IMR-90 (cell line): ENCODE data around the gene GLS2. TPM values are rescaled to one million over a fixed set of nuclear protein-coding genes. Genes with fewer than 3 reads are reported as not detected.
A peak's percentile ranks its signal among the peaks of the same experiment; 100 is the strongest.

ENCODE experiments used
- ATAC-seq: fragments of 200-7000 bp; cut with Tn5 transposase; 2 replicates; pipeline ENCODE4 v1.9.1; 2020; ENCODE audit warnings: low read depth, mild to moderate bottlenecking, moderate library complexity
- BruUV-seq: library from RNA; stranded (reverse); fragments of 400-500 nt; replicated peaks from 2 replicates; lab custom pipeline; 2021; lab: Mats Ljungman, UMichigan
- CTCF ChIA-PET: fragments of 300-600 bp; formaldehyde crosslinking; extraction: SDS; loops from one replicate; lab custom pipeline; 2021; ENCODE audit warnings: antibody characterized with exemption; lab: Yijun Ruan, JAX
- POLR2A ChIA-PET: fragments of 300-600 bp; sonication (Branson Sonifier 250); formaldehyde crosslinking; loops from one replicate; lab custom pipeline; 2022; ENCODE audit warnings: antibody characterized with exemption; ENCODE audit not compliant: unreplicated experiment; lab: Charles Lee
- DNase-seq: peaks from one replicate; pipeline ENCODE4 v3.0.0; 2013
- H2AFZ ChIP-seq: replicated peaks from 2 replicates; pipeline ENCODE3; 2013; ENCODE audit warnings: low read length, mild to moderate bottlenecking; ENCODE audit not compliant: poor library complexity
- H2AK5ac ChIP-seq: 2 replicates; pipeline ENCODE4 v1.6.1; 2013; ENCODE audit warnings: low read depth, low read length, inconsistent platforms
- H2AK9ac ChIP-seq: replicated peaks from 2 replicates; pipeline ENCODE3; 2013; ENCODE audit warnings: mild to moderate bottlenecking, low read depth, low read length, moderate library complexity; ENCODE audit not compliant: poor library complexity
- H2BK120ac ChIP-seq: 2 replicates; pipeline ENCODE4 v1.6.1; 2013; ENCODE audit warnings: low read depth, low read length, inconsistent platforms
- H2BK15ac ChIP-seq: 3 replicates; pipeline ENCODE4 v1.6.1; 2013; ENCODE audit warnings: low read depth, low read length, inconsistent platforms
- H2BK20ac ChIP-seq: 2 replicates; pipeline ENCODE4 v1.6.1; 2013; ENCODE audit warnings: low read depth, mild to moderate bottlenecking, inconsistent platforms, low read length, moderate library complexity
- H2BK5ac ChIP-seq: 2 replicates; pipeline ENCODE4 v1.6.1; 2013; ENCODE audit warnings: mild to moderate bottlenecking, low read depth, low read length, inconsistent platforms; ENCODE audit not compliant: poor library complexity, severe bottlenecking
- H3K14ac ChIP-seq: replicated peaks from 2 replicates; pipeline ENCODE4 v1.6.1; 2013; ENCODE audit warnings: low read depth, low read length, inconsistent platforms
- H3K18ac ChIP-seq: 2 replicates; pipeline ENCODE4 v1.6.1; 2013; ENCODE audit warnings: low read depth, low read length, control low read depth
- H3K23ac ChIP-seq: 2 replicates; pipeline ENCODE4 v1.6.1; 2013; ENCODE audit warnings: low read depth, low read length, inconsistent platforms
- H3K27ac ChIP-seq: 2 replicates; pipeline ENCODE4 v1.5.1; 2013; ENCODE audit warnings: mild to moderate bottlenecking, control low read depth, low read length; ENCODE audit not compliant: insufficient read depth
- H3K27me3 ChIP-seq: 2 replicates; pipeline ENCODE4 v1.6.1; 2013; ENCODE audit warnings: low read length; ENCODE audit not compliant: control insufficient read depth, insufficient read depth
- H3K36me3 ChIP-seq: 2 replicates; pipeline ENCODE4 v1.6.1; 2013; ENCODE audit warnings: low read length, mixed read lengths; ENCODE audit not compliant: control insufficient read depth, insufficient read depth
- H3K4ac ChIP-seq: 2 replicates; pipeline ENCODE4 v1.6.1; 2013; ENCODE audit warnings: low read depth, low read length, inconsistent platforms
- H3K4me1 ChIP-seq: 2 replicates; pipeline ENCODE4 v1.6.1; 2013; ENCODE audit warnings: low read length, mixed read lengths; ENCODE audit not compliant: control insufficient read depth, insufficient read depth
- H3K4me2 ChIP-seq: 2 replicates; pipeline ENCODE4 v1.6.1; 2013; ENCODE audit warnings: low read depth, mild to moderate bottlenecking, control low read depth, low read length, moderate library complexity
- H3K4me3 ChIP-seq: 2 replicates; pipeline ENCODE4 v1.5.1; 2013; ENCODE audit warnings: low read depth, mild to moderate bottlenecking, control low read depth, low read length, moderate library complexity; ENCODE audit not compliant: insufficient read depth
- H3K56ac ChIP-seq: 2 replicates; pipeline ENCODE4 v1.6.1; 2013; ENCODE audit warnings: low read length, inconsistent platforms; ENCODE audit not compliant: insufficient read depth; ENCODE audit errors: extremely low read depth
- H3K79me1 ChIP-seq, 2 experiments: 2 replicates each; pipeline ENCODE4 v1.6.1; 2013; ENCODE audit warnings: low read length in 2 of 2, inconsistent platforms in 1 of 2, low read depth in 1 of 2
- H3K9ac ChIP-seq: 2 replicates; pipeline ENCODE4 v1.6.1; 2013; ENCODE audit warnings: low read depth, low read length, control low read depth
- H3K9me1 ChIP-seq: 2 replicates; pipeline ENCODE4 v1.6.1; 2013; ENCODE audit warnings: low read length, inconsistent platforms; ENCODE audit not compliant: insufficient read depth
- H3K9me3 ChIP-seq: 2 replicates; pipeline ENCODE4 v1.6.1; 2013; ENCODE audit warnings: low read length; ENCODE audit not compliant: control insufficient read depth, insufficient read depth
- H4K20me1 ChIP-seq: 2 replicates; pipeline ENCODE4 v1.6.1; 2013; ENCODE audit warnings: low read length, inconsistent platforms; ENCODE audit not compliant: insufficient read depth
- H4K5ac ChIP-seq: 2 replicates; pipeline ENCODE4 v1.6.1; 2013; ENCODE audit warnings: mild to moderate bottlenecking, low read depth, low read length, control low read depth
- H4K8ac ChIP-seq, 2 experiments: 2 replicates each; pipeline ENCODE4 v1.6.1; 2013; ENCODE audit warnings: low read depth in 2 of 2, low read length in 2 of 2, control low read depth in 1 of 2, inconsistent platforms in 1 of 2
- H4K91ac ChIP-seq: 2 replicates; pipeline ENCODE4 v1.6.1; 2013; ENCODE audit warnings: low read depth, low read length, inconsistent platforms; ENCODE audit not compliant: insufficient read depth
- CEBPB ChIP-seq: IDR thresholded peaks from 2 replicates; pipeline ENCODE4 v1.6.1; 2012; ENCODE audit warnings: low read depth, low read length, improper control_type of control experiment
- CHD1 ChIP-seq: IDR thresholded peaks from 2 replicates; pipeline ENCODE4 v1.6.1; 2012; ENCODE audit warnings: low read depth, low read length, improper control_type of control experiment
- MAZ ChIP-seq: IDR thresholded peaks from 2 replicates; pipeline ENCODE4 v1.6.1; 2012; ENCODE audit warnings: low read depth, mild to moderate bottlenecking, low read length, improper control_type of control experiment, moderate library complexity, borderline replicate concordance
- MXI1 ChIP-seq: IDR thresholded peaks from 2 replicates; pipeline ENCODE4 v1.6.1; 2012; ENCODE audit warnings: low read depth, mild to moderate bottlenecking, low read length, moderate library complexity, borderline replicate concordance
- NFE2L2 ChIP-seq: fragments of 150-350 bp; IDR thresholded peaks from 2 replicates; pipeline ENCODE4 v1.6.1; 2016; ENCODE audit warnings: low read depth, mild to moderate bottlenecking, low read length
- SMC3 ChIP-seq: fragments of 150-350 bp; IDR thresholded peaks from 2 replicates; pipeline ENCODE4 v1.6.1; 2016; ENCODE audit warnings: low read depth, mild to moderate bottlenecking, antibody characterized with exemption, low read length, moderate library complexity
- WGBS, 2 experiments: methylation state at CpG; one replicate each; pipeline versions ENCODE4 v1.1.5 to v1.1.7; 2013; ENCODE audit warnings: missing lambda C conversion rate in 2 of 2; ENCODE audit not compliant: insufficient read length in 1 of 2; ENCODE audit errors: extremely low coverage in 2 of 2; 5-methylcytosine and 5-hydroxymethylcytosine counted together
- dilution Hi-C: fragments of 300-500 bp; cut with HindIII; formaldehyde crosslinking; loops from one replicate; pipeline ENCODE4 v1.14.3; 2018; ENCODE audit warnings: low sequenced_read_pairs; ENCODE audit not compliant: unreplicated experiment
- in situ Hi-C: fragments of 300-500 bp; cut with MboI; formaldehyde crosslinking; loops from 3 replicates; pipeline ENCODE4 v1.14.3; 2019; ENCODE audit warnings: low sequenced_read_pairs, inconsistent platforms, mixed read lengths
- intact Hi-C: fragments of 100-400 bp; cut with micrococcal nuclease; formaldehyde crosslinking; loops from 2 replicates; pipeline ENCODE4 v1.10.0; 2022
- polyA plus RNA-seq, 3 experiments: library from polyadenylated mRNA; depleted of rRNA; stranded (reverse); fragments of >200 nt; gene quantifications; 2 replicates each; pipeline ENCODE4 v1.2.3, GENCODE V29; 2012; ENCODE audit warnings: low replicate concordance in 1 of 3
- total RNA-seq: library from RNA; depleted of rRNA; stranded (reverse); fragments of >200 nt; gene quantifications from 2 replicates; pipeline ENCODE4 v1.2.3, GENCODE V29; 2012
- TF ChIP-seq, protein P1 (sequence below): fragments of 150-350 bp; IDR thresholded peaks from 2 replicates; pipeline ENCODE4 v1.6.1; 2016; ENCODE audit warnings: low read depth, mild to moderate bottlenecking, low read length, moderate library complexity, borderline replicate concordance
- TF ChIP-seq, protein P2 (sequence below): conservative IDR thresholded peaks from 2 replicates; pipeline ENCODE4 v1.5.1; 2012; ENCODE audit warnings: mild to moderate bottlenecking, low read depth, low read length, improper control_type of control experiment

GLS2 gene
- total and polyA plus RNA-seq, 2 of the 4 experiments (the other 2 are of a cell fraction) = 0.21 to 0.36 TPM

DNA sequence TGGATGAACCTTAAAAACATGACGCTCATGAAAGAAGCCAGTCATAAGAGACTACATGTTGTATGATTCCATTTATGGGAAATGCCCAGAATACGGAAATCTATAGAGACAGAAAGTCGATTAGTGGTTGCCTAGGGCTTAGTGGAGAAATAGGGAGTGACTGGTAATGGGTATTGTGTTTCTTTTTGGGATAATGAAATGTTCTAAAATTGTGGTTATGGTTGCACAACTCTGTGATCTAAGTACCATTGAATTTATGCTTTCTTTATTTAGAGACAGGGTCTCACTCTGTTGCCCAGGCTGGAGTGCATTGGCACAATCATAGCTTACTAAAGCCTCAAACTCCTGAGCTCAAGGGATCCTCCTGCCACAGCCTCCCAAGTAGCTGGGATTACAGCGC, 41.7 kb upstream of the GLS2 start:
- Histone ChIP-seq H3K9me1 (peaks cover 13% of the 10 kb centered on the region), H3K27ac (peak overlapping the region; percentile 11; the same call in 1 of the 2 replicates)
- 92% methylated on average over 3 of the region's 4 CpGs; no CpG with 5 or more reads in 1 of the 2 experiments for WGBS, 2 experiments

More for the DNA sequence above, 41.7 kb upstream of the GLS2 start:
- BruUV-seq = no TSS peak
- dilution Hi-C loops (no loop called here), intact Hi-C loops (no loop called here), in situ Hi-C loops (no loop called here)
- Histone ChIP-seq H2AK9ac (no peak overlapping the region), H2BK120ac (peak overlapping the region; percentile 4; the same call in 1 of the 2 replicates), H3K27me3 (no peaks in the 10 kb centered on the region), H3K23ac (peak overlapping the region; percentile 23; the same call in 1 of the 2 replicates), H4K5ac (peak overlapping the region; percentile 32; the same call in 1 of the 2 replicates), H2BK15ac (0 out of 3 replicates have a peak overlapping the region, but pooled peaks have one; percentile 51), H3K9ac (no peak overlapping the region), H3K4me3 (no peak overlapping the region), H3K9me3 (no peaks in the 10 kb centered on the region), H3K56ac (no peak overlapping the region), H3K14ac (0 out of 2 replicates have a peak overlapping the region, but pooled peaks have one; percentile 20), H2BK20ac (no peak overlapping the region), H3K4me1 (peaks cover 15% of the 10 kb centered on the region), H3K79me1 (peaks cover 0 to 42% of the 10 kb centered on the region in 2 experiments; a peak in 2 of 4 replicates), H2BK5ac (peak overlapping the region; percentile 28), H4K20me1 (peaks cover 23% of the 10 kb centered on the region), H3K18ac (no peak overlapping the region; the same call in 1 of the 2 replicates), H2AFZ (no peak overlapping the region), H3K36me3 (peaks cover 9% of the 10 kb centered on the region), H3K4me2 (no peak overlapping the region), H4K8ac (peak overlapping the region in 1 of 2 experiments; percentile 27; a peak in 2 of 4 replicates), H2AK5ac (peak overlapping the region; percentile 48; the same call in 1 of the 2 replicates), H3K4ac (peak overlapping the region; percentile 19), H4K91ac (no peak overlapping the region)
- no peak for ATAC-seq
- no peak for DNase-seq
- ChIA-PET POLR2A (no interaction called here), CTCF (no interaction called here)
- TF ChIP-seq NFE2L2 (no peak), CHD1 (no peak), MAZ (no peak), CEBPB (0 out of 2 replicates have a peak, but pooled peaks have one; percentile 34), SMC3 (no peak), MXI1 (no peak)
- TF ChIP-seq, protein P1, sequence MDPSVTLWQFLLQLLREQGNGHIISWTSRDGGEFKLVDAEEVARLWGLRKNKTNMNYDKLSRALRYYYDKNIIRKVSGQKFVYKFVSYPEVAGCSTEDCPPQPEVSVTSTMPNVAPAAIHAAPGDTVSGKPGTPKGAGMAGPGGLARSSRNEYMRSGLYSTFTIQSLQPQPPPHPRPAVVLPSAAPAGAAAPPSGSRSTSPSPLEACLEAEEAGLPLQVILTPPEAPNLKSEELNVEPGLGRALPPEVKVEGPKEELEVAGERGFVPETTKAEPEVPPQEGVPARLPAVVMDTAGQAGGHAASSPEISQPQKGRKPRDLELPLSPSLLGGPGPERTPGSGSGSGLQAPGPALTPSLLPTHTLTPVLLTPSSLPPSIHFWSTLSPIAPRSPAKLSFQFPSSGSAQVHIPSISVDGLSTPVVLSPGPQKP = no peak
- TF ChIP-seq, protein P2, sequence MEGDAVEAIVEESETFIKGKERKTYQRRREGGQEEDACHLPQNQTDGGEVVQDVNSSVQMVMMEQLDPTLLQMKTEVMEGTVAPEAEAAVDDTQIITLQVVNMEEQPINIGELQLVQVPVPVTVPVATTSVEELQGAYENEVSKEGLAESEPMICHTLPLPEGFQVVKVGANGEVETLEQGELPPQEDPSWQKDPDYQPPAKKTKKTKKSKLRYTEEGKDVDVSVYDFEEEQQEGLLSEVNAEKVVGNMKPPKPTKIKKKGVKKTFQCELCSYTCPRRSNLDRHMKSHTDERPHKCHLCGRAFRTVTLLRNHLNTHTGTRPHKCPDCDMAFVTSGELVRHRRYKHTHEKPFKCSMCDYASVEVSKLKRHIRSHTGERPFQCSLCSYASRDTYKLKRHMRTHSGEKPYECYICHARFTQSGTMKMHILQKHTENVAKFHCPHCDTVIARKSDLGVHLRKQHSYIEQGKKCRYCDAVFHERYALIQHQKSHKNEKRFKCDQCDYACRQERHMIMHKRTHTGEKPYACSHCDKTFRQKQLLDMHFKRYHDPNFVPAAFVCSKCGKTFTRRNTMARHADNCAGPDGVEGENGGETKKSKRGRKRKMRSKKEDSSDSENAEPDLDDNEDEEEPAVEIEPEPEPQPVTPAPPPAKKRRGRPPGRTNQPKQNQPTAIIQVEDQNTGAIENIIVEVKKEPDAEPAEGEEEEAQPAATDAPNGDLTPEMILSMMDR = no peak
